Adrenal gland (tissue), 12 donors: ENCODE results near the gene PLA2G4B. TPM values are rescaled to one million over a fixed set of nuclear protein-coding genes. Genes with fewer than 3 reads are reported as not detected.

Experiments used
- DNase-seq, 7 donors: peaks; one replicate each; pipeline ENCODE4 v3.0.0-alpha.2; 2019 to 2020
- H3K27ac ChIP-seq, 5 donors: fragments of 200-600 bp; sonication (generic) in 4 of 5; 1 replicate in 3 of 5; 2 replicates in 2 of 5; pipeline versions ENCODE4 v1.5.1 to v1.8.0; 2016 to 2020; ENCODE audit warnings: mild to moderate bottlenecking in 1 of 5
- H3K27me3 ChIP-seq: fragments of 200-600 bp; 2 replicates; pipeline ENCODE4 v1.8.0; 2021
- H3K36me3 ChIP-seq, 2 donors: fragments of 200-600 bp; replicated peaks in 1 of 2; 1 replicate in 1 of 2; 2 replicates in 1 of 2; pipeline versions ENCODE4 v1.5.1 to v1.8.0; 2018 to 2022
- H3K4me1 ChIP-seq, 2 donors: fragments of 200-600 bp; replicated peaks in 1 of 2; 1 replicate in 1 of 2; 2 replicates in 1 of 2; pipeline versions ENCODE4 v1.5.1 to v1.8.0; 2018 to 2021
- H3K4me3 ChIP-seq, 4 donors: fragments of 200-600 bp; sonication (generic) in 3 of 4; one replicate each; pipeline ENCODE4 v1.5.1; 2016 to 2018
- H3K9me3 ChIP-seq, 3 donors: fragments of 200-600 bp; sonication (generic) in 1 of 3; replicated peaks in 1 of 3; 1 replicate in 2 of 3; 2 replicates in 1 of 3; pipeline versions ENCODE4 v1.5.1 to v1.8.0; 2016 to 2021
- CTCF ChIP-seq, 6 experiments: fragments of 450-650 bp in 4 of 6; fragments of 200-600 bp in 2 of 6; sonication (generic) in 1 of 6; IDR thresholded peaks; 1 replicate in 5 of 6; 2 replicates in 1 of 6; pipeline versions ENCODE4 v1.5.1 to v1.8.0; 2016 to 2021; ENCODE audit warnings: antibody characterized with exemption in 6 of 6, mild to moderate bottlenecking in 2 of 6, moderate library complexity in 1 of 6
- POLR2A ChIP-seq, 2 donors: fragments of 450-650 bp; IDR thresholded peaks; one replicate each; pipeline ENCODE4 v1.6.1; 2017; ENCODE audit warnings: antibody characterized with exemption in 2 of 2, mild to moderate bottlenecking in 2 of 2, moderate library complexity in 1 of 2
- WGBS, 4 donors: extraction: QIAGEN DNeasy Blood & Tissue Kit in 2 of 4; methylation state at CpG; one replicate each; pipeline versions ENCODE4 v1.1.5 to v1.1.7; 2013 to 2017; 5-methylcytosine and 5-hydroxymethylcytosine counted together
- intact Hi-C, 2 donors: fragments of 100-400 bp; cut with DNase I; formaldehyde crosslinking; loops; one replicate each; pipeline versions ENCODE4 v1.14.1 to v1.15.0; 2022 to 2023
- polyA plus RNA-seq, 3 donors: library from polyadenylated mRNA; stranded (reverse); fragments of 200-250 nt in 2 of 3; fragments of 350-450 nt in 1 of 3; fragmentation: Illumina TruSeq in 1 of 3; extraction: RNeasy Lipid Tissue Mini Kit (QIAGEN cat#74804) in 1 of 3; gene quantifications; one replicate each; pipeline ENCODE4 v1.2.3, GENCODE V29; 2013 to 2014
- total RNA-seq, 9 donors: library from RNA; depleted of rRNA in 4 of 9; stranded (reverse); fragments of >200 nt in 4 of 9; fragments of 120-200 nt in 1 of 9; fragmentation: NEBNext Ultra II Directional in 1 of 9; extraction: Animal tissue kit (Norgen Biotek cat#: 25700) in 1 of 9; gene quantifications; one replicate each; pipeline versions ENCODE4 v1.1.0 to v1.2.4, GENCODE V29; 2013 to 2023
- donor health status: healthy with polysubstance abuse.
- donor health status: Bipolar disorder and iron deficiency.
- donor health status: DM: yes; HTN: yes; CAD: no.
- donor health status: DM: no; HTN: no; CAD: no.
- donor health status: DM: no; HTN: no; CAD: no.
- donor health status: DM: yes; HTN: yes; CAD: no.

Gene PLA2G4B
- total and polyA plus RNA-seq, 12 donors, result 0.35 to 26.4 (median 4.9) TPM

GRCh38 chr15:41885321-41885720, 46.7 kb downstream of the PLA2G4B start:
- H3K27ac ChIP-seq, result no peak overlapping the region
- no peaks in the 10 kb centered on the region for H3K9me3 ChIP-seq
- H3K36me3 ChIP-seq, result no peaks in the 10 kb centered on the region
- DNase-seq, result no peak
- TF ChIP-seq POLR2A (IDR thresholded peaks at IDR 0.05), result no peak
- TF ChIP-seq CTCF (IDR thresholded peaks at IDR 0.05), result no peak
- H3K27me3 ChIP-seq, result no peaks in the 10 kb centered on the region
- H3K4me1 ChIP-seq, result peaks cover 0 to 11% of the 10 kb centered on the region in 2 donors
- H3K4me3 ChIP-seq, result no peak overlapping the region
- intact Hi-C loops, result no loop called here

GRCh38 chr15:41885841-41886240, 47.2 kb downstream of the PLA2G4B start:
- no peak overlapping the region for H3K4me3 ChIP-seq
- no peak overlapping the region for H3K27ac ChIP-seq
- H3K4me1 ChIP-seq, result peaks cover 0 to 11% of the 10 kb centered on the region in 2 donors
- no peak for DNase-seq
- TF ChIP-seq CTCF (IDR thresholded peaks at IDR 0.05), result no peak
- no peak for TF ChIP-seq POLR2A (IDR thresholded peaks at IDR 0.05)
- no peaks in the 10 kb centered on the region for H3K9me3 ChIP-seq
- intact Hi-C loops, result no loop called here
- 95 to 100% (median 97%) methylated on average over 2 to 14 of the region's 14 CpGs for WGBS, 4 donors
- H3K27me3 ChIP-seq, result no peaks in the 10 kb centered on the region
- H3K36me3 ChIP-seq, result no peaks in the 10 kb centered on the region

- 91 to 96% (median 93%) methylated on average over 7 of the region's 7 CpGs for WGBS, 4 donors
- no peak overlapping the region for H3K4me3 ChIP-seq
- intact Hi-C loops, result no loop called here
- no peak for DNase-seq
- no peak overlapping the region for H3K27ac ChIP-seq
- H3K4me1 ChIP-seq, result peaks cover 0 to 11% of the 10 kb centered on the region in 2 donors
- H3K36me3 ChIP-seq, result no peaks in the 10 kb centered on the region
- TF ChIP-seq POLR2A (IDR thresholded peaks at IDR 0.05) (no peak), CTCF (IDR thresholded peaks at IDR 0.05) (no peak)
- H3K9me3 ChIP-seq, result no peaks in the 10 kb centered on the region
- no peaks in the 10 kb centered on the region for H3K27me3 ChIP-seq
Observed at GRCh38 chr15:41886741-41887140, 48.1 kb downstream of the PLA2G4B start.

GRCh38 chr15:41887161-41887560, 48.5 kb downstream of the PLA2G4B start:
- no peak overlapping the region for H3K4me3 ChIP-seq
- no peak for DNase-seq
- no peaks in the 10 kb centered on the region for H3K27me3 ChIP-seq
- WGBS, 4 donors, result 94 to 97% (median 95%) methylated on average over 5 to 10 of the region's 10 CpGs
- intact Hi-C loops, result no loop called here
- TF ChIP-seq POLR2A (IDR thresholded peaks at IDR 0.05), result no peak
- no peak for TF ChIP-seq CTCF (IDR thresholded peaks at IDR 0.05)
- H3K36me3 ChIP-seq, result no peaks in the 10 kb centered on the region
- H3K4me1 ChIP-seq, result peaks cover 0 to 7% of the 10 kb centered on the region in 2 donors
- no peak overlapping the region for H3K27ac ChIP-seq
- H3K9me3 ChIP-seq, result no peaks in the 10 kb centered on the region
